Dedifferentiated amniotic fluid mesenchymal stem cell (primary cell): ENCODE measurements around the gene PPP2R3C.
"Not testable (repeated sequence)": the region's sequence is repeated elsewhere in the genome, so short reads cannot be mapped to it uniquely, and the experiment has no call there.

Source experiments
- DNase-seq: peaks from one replicate; pipeline ENCODE4 v3.0.0-alpha.2; 2016; ENCODE audit errors: extremely low spot score

The PPP2R3C gene

GRCh38 chr14:35121887-35122695 is at the start of gene PPP2R3C, which contains the start of gene PRORP:
Gene PPP2R3C, minus strand, starts transcription at chr14:35121990. Its CDS starts 31 bp downstream, at chr14:35121959.
Gene PRORP, plus strand, starts transcription at chr14:35122552. Its CDS starts 694 bp downstream, at chr14:35123246.
- peak; percentile 83 for DNase-seq

GRCh38 chr14:35167496-35167895 is 45.7 kb upstream of the PPP2R3C start:
- no peak for DNase-seq

- DNase-seq = no peak
These were observed 43.1 kb upstream of the PPP2R3C start for GRCh38 chr14:35164849-35165248.

DNA sequence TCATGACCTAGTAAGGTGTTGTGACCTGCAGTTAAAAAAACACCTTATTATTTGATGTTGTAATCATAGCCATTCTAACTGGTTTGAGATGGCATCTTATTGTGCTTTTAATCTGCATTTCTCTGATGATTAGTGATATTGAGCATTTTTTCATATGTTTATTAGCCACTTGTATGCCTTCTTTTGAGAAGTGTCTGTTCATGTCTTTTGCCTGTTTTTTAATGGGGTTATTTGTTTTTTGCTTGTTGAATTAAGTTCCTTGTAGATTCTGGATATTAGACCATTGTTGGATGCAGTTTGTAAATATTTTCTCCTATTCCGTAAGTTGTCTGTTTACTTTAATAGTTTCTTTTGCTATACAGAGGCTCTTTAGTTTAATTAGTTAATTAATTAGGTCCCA is 41.6 kb upstream of the PPP2R3C start:
- DNase-seq = no peak

DNA sequence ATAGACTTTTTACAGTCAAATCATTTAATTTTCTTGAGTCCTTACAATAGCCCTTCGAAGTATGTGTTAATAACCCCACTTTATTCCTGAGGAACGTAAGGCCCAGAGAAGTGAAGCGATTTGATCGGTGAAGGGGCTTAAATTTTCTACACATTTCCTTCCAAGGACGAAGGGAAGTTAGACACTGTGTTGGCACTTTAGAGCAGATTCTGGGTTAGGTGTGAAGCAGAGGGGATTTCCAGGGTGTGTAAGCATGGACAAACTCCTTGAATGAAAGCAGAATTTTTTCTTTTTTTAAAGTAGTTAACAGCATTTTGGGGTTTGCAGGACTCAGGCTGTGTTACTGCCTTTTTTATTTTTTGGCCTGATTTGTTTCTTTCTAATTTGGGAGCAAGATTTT is 39.4 kb upstream of the PPP2R3C start:
- no peak for DNase-seq

GRCh38 chr14:35159742-35160409 is 38.1 kb upstream of the PPP2R3C start:
- DNase-seq = peak; percentile 84

DNA sequence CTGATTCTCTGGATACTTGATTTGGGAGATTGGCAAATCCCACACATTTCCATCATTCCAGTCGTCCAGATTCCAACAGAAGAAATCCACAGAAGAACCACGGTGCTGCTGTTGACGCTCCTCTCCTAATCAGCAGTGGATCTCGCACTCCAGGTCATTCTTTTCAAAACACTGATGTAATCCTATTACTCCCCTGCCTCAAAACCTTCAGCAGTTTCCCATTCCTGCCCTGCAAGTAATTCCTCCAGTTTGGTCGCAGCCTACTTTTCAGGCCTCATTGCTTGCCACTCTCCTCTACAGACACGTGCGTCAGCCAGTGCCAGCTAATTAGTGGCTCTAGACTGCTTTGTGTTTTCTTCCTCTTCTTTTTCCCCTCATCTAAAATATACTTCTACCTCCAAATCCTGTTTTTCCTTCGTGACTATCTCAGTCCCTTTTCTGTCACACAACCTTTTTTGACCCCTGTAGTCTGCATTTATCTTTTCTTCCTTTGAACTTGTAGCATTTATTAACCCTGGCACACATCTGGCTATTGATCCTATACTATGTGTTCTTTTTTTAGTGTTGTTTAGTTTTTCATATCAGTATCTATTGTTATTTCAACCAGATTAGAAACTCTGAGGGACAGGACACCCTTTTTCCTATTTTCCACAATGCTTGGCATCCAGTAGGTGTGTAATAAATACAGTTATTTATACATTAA is 37.3 kb upstream of the PPP2R3C start:
- DNase-seq = no peak

- DNase-seq = no peak
These were observed 36.7 kb upstream of the PPP2R3C start for GRCh38 chr14:35158491-35158890.

GRCh38 chr14:35155962-35156361 is 34.2 kb upstream of the PPP2R3C start:
- DNase-seq = no peak

DNA sequence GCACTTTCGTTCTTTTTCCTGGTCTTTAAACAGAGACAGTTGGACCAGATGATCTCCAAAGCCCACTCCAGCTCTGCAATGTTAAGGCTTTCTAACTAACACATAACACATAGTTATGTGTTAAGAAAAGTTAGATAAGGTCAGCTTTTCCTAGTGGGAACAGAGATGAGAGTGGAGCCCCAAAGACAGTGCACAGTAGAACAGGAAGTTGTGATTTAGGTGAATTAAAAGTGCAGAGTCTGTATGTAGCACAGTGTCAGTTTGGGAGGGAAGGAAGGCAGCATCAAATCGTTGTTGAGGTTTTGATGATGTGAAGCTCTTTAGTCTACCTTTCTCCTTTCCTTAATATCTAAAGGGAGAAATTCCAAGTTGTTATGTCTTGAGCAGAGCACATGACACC is 32.2 kb upstream of the PPP2R3C start:
- no peak for DNase-seq

DNA sequence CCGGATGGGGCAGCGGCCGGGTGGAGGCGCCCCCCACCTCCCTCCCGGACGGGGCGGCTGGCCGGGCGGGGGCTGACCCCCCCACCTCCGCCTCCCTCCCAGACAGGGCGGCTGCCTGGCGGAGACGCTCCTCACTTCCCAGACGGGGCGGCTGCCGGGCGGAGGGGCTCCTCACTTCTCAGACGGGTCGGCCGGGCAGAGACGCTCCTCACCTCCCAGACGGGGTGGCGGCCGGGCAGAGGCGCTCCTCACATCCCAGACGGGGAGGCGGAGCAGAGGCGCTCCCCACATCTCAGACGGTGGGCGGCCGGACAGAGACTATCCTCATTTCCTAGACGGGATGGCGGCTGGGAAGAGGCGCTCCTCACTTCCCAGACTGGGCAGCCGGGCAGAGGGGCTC is 30.7 kb upstream of the PPP2R3C start:
- DNase-seq = not testable (repeated sequence)

GRCh38 chr14:35149239-35149638 is 27.4 kb upstream of the PPP2R3C start:
- no peak for DNase-seq

- DNase-seq = no peak
These were observed 25.9 kb upstream of the PPP2R3C start for GRCh38 chr14:35147711-35148110.

DNA sequence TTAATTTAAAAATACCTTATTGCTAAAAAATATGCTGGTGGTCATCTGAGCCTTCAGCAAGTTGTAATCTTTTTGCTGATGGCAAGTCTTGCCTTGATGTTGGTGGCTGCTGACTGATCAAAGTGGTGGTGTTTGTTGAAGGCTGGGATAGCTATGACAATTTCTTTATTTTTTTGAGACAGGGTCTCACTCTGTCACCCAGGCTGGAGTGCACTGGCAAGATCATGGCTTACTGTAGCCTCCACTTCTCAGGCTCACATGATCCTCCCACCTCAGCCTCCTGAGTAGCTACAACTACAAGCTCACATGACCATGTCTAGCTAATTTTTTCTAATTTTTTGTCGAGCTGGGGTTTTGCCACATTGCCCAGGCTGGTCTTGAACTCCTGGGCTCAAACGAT is 25.4 kb upstream of the PPP2R3C start:
- DNase-seq = no peak

- no peak for DNase-seq
These were observed 24.9 kb upstream of the PPP2R3C start for GRCh38 chr14:35146711-35147149.

- no peak for DNase-seq
These were observed 22.2 kb upstream of the PPP2R3C start for GRCh38 chr14:35144029-35144428.

DNA sequence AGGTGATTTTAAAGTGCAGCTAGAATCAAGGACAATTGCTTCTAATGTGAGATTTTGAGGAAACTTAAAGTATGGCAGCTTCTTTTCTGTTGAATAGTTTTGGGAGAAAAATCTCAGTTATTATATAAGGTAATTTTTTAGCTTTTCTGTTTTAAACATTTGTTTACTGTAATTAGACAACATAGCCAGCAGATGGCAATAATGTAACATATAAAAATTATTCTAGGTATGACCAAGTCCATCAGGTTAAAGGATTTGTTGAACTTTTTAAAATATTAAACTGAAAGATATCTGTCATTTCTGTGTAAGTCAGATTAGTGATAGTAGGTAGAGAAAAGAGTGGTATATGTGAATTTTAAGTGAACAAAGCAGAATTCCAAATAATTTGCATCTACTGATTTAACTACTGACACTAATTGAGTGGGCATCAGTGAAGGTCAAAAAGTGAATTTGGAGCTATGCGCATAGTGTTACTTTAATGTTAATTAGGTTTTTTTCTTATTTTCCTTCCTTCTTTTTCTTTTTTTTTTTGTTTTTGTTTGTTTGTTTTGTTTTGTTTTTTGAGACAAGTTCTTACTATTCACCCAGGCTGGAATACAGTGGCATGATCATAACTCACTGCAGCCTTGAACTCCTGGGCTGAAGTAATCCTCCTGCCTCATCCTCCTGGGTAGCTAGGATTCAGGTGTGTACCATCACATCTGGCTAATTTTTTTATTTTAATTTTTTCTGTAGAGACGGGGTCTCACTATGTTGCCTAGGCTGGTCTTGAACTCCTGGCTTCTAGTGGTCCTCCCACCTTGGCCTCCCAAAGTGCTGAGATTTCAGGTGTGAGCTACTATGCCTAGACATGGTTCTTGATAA is 19.2 kb upstream of the PPP2R3C start:
- DNase-seq = peak; percentile 67

DNA sequence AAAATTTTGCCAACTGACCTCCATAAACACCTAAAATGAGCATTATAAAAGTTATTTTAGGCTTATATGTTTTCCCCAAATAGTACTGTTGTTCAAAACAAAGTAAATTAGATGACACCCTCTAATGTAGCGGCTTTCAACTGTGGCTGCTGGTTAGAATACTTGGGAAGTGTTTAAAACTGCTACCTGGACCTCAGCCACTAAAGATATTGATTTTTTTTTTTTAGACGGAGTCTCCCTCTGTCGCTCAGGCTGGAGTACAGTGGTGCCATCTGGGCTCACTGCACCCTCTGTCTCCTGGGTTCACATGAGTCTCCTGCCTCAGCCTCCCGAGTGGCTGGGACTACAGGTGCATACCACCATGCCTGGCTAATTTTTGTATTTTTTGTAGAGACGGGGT is 16.8 kb upstream of the PPP2R3C start:
- DNase-seq = no peak

GRCh38 chr14:35134329-35135123 is 12.7 kb upstream of the PPP2R3C start:
- no peak for DNase-seq

- no peak for DNase-seq
These were observed 11.9 kb upstream of the PPP2R3C start for GRCh38 chr14:35133542-35134328.
